Measurements from ENCODE around the gene BRF1. TPM values are rescaled to one million over a fixed set of nuclear protein-coding genes. Genes with fewer than 3 reads are reported as not detected.

BRF1 gene
- total RNA-seq, 1 donor from 2014 or later: 17.7 TPM

DNA sequence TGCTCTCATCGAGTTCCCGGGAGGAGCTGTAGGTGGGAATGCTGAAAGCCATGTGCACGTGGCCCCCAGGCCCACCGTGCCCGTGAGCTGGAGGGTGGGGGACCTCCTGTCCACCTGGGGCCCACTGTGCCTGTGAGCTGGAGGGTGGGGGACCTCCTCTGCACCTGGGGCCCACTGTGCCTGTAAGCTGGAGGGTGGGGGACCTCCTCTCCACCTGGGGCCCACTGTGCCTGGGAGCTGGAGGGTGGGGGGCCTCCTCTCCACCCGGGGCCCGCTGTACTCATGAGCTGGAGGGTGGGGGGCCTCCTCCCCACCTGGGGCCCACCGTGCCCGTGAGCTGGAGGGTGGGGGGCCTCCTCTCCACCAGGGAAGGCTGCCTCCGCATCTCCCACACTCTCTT, 105.8 kb downstream of the BRF1 start:
- intact Hi-C loops (cut with DNase I): no loop called here
- no peak for DNase-seq (ENCODE audit: low spot score)

DNA sequence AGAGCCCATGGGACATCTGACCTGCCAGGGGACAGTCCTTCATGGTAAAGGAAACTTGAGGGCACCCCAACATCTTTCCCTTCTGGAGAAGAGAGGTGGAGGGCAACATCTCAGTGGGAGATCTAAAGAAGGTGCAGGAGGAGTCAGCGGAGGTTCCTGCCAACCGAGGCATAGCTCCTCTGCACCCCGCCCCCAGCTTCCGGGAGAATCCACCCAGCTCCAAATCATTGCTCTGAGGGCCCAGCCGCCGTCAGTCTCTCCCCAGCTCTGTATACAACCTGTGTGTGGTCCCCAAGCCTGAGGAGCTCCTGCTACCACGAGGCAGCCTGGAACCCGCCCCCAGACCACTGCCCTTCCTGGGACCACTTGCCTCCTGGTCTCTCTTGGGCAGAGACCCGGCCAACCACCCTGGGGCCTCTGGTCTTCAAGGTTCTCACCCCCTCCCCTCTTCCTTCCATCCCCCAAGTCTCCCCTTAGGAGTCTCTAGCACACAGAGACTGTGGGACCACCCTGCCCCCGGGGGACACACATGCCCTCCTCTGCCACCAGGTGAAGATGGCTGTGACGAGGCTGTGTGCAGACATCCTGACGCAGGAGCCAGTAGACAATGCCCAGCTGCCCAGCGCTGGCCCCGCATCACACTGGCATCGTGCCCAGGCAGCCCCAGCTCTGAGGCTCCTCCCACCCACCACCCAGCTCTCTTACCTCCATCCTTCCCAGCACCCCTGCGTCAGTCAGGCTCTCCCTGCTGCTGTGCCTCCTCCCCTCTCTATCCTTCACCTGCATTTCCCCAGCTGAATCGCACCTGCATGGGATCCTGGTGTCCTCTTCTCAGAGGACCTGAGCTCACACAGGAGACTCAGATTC, 106.7 kb downstream of the BRF1 start:
- intact Hi-C loops (cut with DNase I): no loop called here
- no peak for DNase-seq (ENCODE audit: low spot score)

GRCh38 chr14:105192866-105193731, 107.7 kb downstream of the BRF1 start:
- no peak for DNase-seq (ENCODE audit: low spot score)
- intact Hi-C loops (cut with DNase I): no loop called here

GRCh38 chr14:105187935-105188524, 112.8 kb downstream of the BRF1 start:
- intact Hi-C loops (cut with DNase I): loop anchor here (10.0 kb wide), 1 partner anchor 213 kb away; the partner anchor contains the start of gene AHNAK2
- no peak for DNase-seq (ENCODE audit: low spot score)

GRCh38 chr14:105187116-105187515, 113.7 kb downstream of the BRF1 start:
- intact Hi-C loops (cut with DNase I): loop anchor here (10.0 kb wide), 1 partner anchor 212 kb away; the partner anchor contains the start of gene AHNAK2
- no peak for DNase-seq (ENCODE audit: low spot score)

DNA sequence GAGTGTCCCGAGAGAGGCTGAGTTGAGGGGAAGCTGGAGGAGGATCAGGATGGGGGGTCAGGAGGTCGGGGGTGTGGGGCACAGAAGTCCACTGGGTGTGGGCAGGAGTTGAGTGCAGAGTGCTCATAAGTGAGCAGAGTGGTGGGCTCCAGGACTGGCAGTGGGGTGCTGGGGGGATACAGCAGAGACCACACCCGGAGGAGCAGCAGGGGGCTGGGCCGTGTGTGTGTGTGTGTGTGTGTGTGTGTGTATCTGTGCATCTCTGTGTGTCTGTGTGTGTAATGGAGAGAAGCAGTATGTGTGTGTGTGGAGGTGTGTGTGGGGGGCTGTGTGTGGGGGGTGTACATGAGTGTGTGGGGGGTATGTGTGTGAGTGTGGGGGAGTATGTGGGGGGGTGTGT, 114.8 kb downstream of the BRF1 start:
- intact Hi-C loops (cut with DNase I): loop anchor here (10.0 kb wide), 1 partner anchor 211 kb away; the partner anchor contains the start of gene AHNAK2
- no peak for DNase-seq (ENCODE audit: low spot score)

- intact Hi-C loops (cut with DNase I): loop anchor here (10.0 kb wide), 1 partner anchor 210 kb away; the partner anchor contains the start of gene AHNAK2
- no peak for DNase-seq (ENCODE audit: low spot score)
Measured at GRCh38 chr14:105185001-105185400, 115.8 kb downstream of the BRF1 start.

DNA sequence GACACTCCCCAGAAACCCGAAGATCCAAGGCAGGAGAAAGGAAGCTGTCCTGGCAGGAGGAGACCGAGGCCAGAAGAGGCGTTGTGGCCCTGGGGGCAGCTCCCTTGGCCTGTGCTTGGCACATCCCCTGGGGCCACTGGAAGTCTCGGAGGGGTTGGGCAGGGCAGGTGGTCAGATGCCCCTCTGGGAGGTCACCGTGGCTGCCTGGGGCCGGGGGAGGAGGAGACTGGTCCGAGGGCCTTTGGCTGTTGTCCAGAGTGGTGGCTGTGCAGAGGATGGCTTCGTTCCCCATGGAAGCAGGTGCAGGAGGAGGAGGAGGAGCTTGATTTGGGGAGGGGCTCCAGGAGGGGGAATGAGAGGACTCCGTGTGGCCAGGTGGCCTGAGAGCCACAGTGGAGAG, 116.3 kb downstream of the BRF1 start:
- intact Hi-C loops (cut with DNase I): loop anchor here (5.0 to 10.0 kb wide), 2 partner anchors 92 to 210 kb away; partner anchors contain the start of gene AHNAK2
- DNase-seq (ENCODE audit: low spot score): no peak

- DNase-seq (ENCODE audit: low spot score): no peak
- intact Hi-C loops (cut with DNase I): loop anchor here (5.0 to 10.0 kb wide), 2 partner anchors 90 to 208 kb away; partner anchors contain the start of gene AHNAK2
Measured at GRCh38 chr14:105182296-105183020, 118.3 kb downstream of the BRF1 start.

- intact Hi-C loops (cut with DNase I): loop anchor here (5.0 to 10.0 kb wide), 2 partner anchors 89 to 207 kb away; partner anchors contain the start of gene AHNAK2
- no peak for DNase-seq (ENCODE audit: low spot score)
Measured at GRCh38 chr14:105181549-105182295, 119.1 kb downstream of the BRF1 start.

GRCh38 chr14:105180592-105181548, 119.9 kb downstream of the BRF1 start, which contains the start of gene NUDT14:
Gene NUDT14 (minus strand): TSS chr14:105181312. CDS start chr14:105181209, 103 bp downstream.
- DNase-seq (ENCODE audit: low spot score): no peak
- intact Hi-C loops (cut with DNase I): loop anchor here (5.0 to 10.0 kb wide), 2 partner anchors 89 to 206 kb away; partner anchors contain the start of gene AHNAK2

- DNase-seq (ENCODE audit: low spot score): no peak
- intact Hi-C loops (cut with DNase I): no loop called here
Measured at GRCh38 chr14:105179191-105179590, 121.6 kb downstream of the BRF1 start.

- DNase-seq (ENCODE audit: low spot score): no peak
- intact Hi-C loops (cut with DNase I): no loop called here
Measured at GRCh38 chr14:105178868-105179140, 122.0 kb downstream of the BRF1 start.

GRCh38 chr14:105178069-105178867, 122.5 kb downstream of the BRF1 start:
- no peak for DNase-seq (ENCODE audit: low spot score)
- intact Hi-C loops (cut with DNase I): no loop called here

DNA sequence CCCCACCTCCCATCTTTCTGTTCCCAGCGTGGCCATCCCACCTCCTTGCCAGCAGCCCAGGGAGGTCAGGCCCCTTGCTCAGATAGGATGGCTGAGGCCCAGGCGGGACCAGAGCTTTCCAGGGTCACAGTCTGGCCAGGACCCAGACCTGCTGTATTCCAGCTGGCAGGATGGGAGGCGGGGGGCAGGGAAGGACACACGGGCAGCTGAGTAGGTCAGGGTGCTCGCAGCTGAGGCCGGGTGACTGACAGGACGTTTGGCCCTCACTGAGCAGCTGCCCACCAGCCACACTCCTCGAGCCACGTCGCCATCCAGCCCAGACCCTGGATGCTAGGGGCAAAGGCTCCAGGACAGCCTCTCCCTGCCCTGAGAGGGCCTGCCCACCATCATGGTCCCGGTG, 123.7 kb downstream of the BRF1 start:
- DNase-seq (ENCODE audit: low spot score): no peak
- intact Hi-C loops (cut with DNase I): no loop called here

DNA sequence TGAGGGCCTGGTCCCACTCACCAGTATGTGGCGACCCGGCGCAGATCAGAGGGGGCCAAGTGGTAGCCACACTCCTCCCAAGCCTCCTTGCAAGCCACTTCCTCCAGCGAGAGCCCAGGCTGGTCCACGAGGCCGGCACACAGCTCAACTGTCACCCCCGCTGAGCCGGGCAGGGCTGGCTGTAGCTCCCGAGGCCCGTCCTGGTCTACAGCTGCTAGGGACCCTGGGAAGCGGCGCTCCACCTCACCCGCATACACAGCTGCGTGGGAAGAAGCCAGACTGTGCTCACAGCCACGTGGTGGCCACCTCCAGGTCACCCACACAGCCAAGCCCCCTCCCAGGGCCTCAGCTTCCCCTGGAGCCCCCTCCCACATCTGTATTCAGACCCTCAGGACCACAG, 124.3 kb downstream of the BRF1 start:
- intact Hi-C loops (cut with DNase I): no loop called here
- DNase-seq (ENCODE audit: low spot score): no peak
